GM21515 (cell line): Measurements from ENCODE around the gene HYPK.
"Not testable (repeated sequence)": the region's sequence is repeated elsewhere in the genome, so short reads cannot be mapped to it uniquely, and the experiment has no call there.

Experiments
- ATAC-seq: cut with Tn5 transposase; IDR thresholded peaks from one replicate; pipeline ENCODE4 v1.9.1; 2021; ENCODE audit not compliant: unreplicated experiment

The HYPK gene

DNA sequence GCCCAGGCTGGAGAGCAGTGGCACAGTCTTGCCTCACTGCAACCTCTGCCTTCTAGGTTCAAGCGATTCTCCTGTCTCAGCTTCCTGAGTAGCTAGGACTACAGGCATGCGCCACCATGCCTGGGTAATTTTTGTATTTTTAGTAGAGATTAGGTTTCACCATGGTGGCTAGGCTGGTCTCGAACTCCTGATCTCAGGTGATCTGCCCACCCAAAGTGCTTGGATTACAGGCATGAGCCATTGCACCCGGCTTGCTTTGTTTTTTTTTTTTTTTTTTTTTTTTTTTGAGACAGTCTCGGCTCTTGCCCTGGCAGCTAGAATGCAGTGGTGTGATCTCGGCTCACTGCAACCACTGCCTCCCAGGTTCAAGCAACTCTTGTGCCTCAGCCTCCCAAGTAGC, 32.1 kb downstream of the HYPK start:
- ATAC-seq, result not testable (repeated sequence)

DNA sequence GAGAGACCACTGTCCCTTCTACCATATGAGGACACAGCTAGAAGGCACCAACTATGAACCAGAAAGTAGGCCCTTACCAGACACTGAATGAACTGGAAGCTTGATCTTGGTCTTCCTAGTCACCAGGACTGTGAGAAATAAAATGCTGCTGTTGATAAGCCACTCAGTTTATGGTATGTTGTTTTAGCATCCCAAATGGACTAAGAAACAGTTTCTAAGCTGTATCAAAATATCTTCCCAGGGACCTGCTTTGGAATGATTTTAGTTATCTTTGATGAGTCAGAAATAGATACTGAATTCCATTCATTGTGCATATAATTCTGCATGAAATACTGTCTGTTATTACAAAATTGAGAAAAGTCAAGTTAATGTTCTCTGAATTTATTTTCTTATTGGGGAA, 45.0 kb downstream of the HYPK start:
- no peak for ATAC-seq

DNA sequence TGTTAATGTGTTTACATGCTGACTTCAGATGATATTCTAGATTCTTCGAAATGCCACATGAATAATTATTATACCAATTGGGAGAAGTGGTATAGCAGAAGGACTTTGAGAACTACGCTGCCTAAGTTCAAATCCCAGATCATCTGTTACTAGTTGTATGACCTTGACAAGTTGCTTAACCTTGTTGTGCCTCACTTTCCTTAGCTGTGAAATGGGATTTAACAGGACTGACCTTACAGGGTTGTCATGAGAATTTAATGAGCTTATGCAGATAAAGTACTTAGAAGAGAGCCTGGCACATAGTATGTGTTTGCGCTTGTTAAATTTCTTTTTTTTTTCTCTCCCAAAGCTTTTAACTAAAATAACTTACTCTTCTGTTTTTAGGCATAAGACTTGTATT, 50.9 kb downstream of the HYPK start:
- ATAC-seq, result no peak

DNA sequence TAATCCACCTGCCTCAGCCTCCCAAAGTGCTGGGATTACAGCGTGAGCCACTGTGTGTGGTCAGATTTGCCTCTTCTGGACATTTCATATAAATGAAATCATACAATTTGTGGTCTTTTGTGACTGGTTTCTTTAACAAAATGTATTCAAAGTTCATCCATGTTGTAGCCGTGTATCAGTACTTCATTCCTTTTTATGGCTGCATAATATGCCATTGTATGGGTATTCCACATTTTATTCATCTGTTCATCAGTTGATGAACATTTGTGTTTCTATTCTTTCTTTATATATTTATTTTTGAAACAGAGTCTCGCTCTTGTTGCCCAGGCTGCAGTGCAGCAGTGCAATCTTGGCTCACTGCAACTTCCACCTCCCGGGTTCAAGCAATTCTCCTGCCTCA, 52.2 kb downstream of the HYPK start:
- no peak for ATAC-seq
